NCI-H748 (cell line): Measurements from ENCODE around the gene RPL23.
A peak's percentile ranks its signal among the peaks of the same experiment; 100 is the strongest.

Experiments
- DNase-seq: peaks from one replicate; lab custom pipeline; 2025; ENCODE audit not compliant: unreplicated experiment; lab: John Stamatoyannopoulos, UW

RPL23 gene

GRCh38 chr17:38885044-38885727 lies 31.7 kb upstream of the RPL23 start:
- DNase-seq, result no peak

- DNase-seq, result no peak
Observed at GRCh38 chr17:38883592-38884526, 30.3 kb upstream of the RPL23 start.

- DNase-seq, result no peak
Observed at GRCh38 chr17:38882870-38883269, 29.3 kb upstream of the RPL23 start.

GRCh38 chr17:38881600-38882191 lies 28.2 kb upstream of the RPL23 start:
- DNase-seq, result peak; percentile 33

- no peak for DNase-seq
Observed at GRCh38 chr17:38879878-38880665, 26.6 kb upstream of the RPL23 start.

- no peak for DNase-seq
Observed at GRCh38 chr17:38877130-38877851, 23.8 kb upstream of the RPL23 start.

- DNase-seq, result no peak
Observed at GRCh38 chr17:38875477-38876075, 22.1 kb upstream of the RPL23 start.

GRCh38 chr17:38874505-38875400 lies 21.2 kb upstream of the RPL23 start:
- DNase-seq, result no peak

- DNase-seq, result no peak
Observed at GRCh38 chr17:38873640-38874380, 20.3 kb upstream of the RPL23 start.

GRCh38 chr17:38872671-38873385 lies 19.3 kb upstream of the RPL23 start:
- peak; percentile 10 for DNase-seq

- DNase-seq, result no peak
Observed at GRCh38 chr17:38872027-38872511, 18.5 kb upstream of the RPL23 start.

GRCh38 chr17:38871247-38872015 lies 17.9 kb upstream of the RPL23 start:
- DNase-seq, result peak; percentile 28

- peak; percentile 65 for DNase-seq
Observed at GRCh38 chr17:38870259-38871165, 17.0 kb upstream of the RPL23 start.

- peak; percentile 92 for DNase-seq
Observed at GRCh38 chr17:38869526-38870258, 16.2 kb upstream of the RPL23 start, which contains the start of gene LASP1. TSS of gene LASP1 (plus strand) at chr17:38870058. CDS start at chr17:38870190, 132 bp downstream.
